Heart left ventricle (tissue), 13 donors: Measurements from ENCODE around the gene ATP9A.

Experiments
- CTCF ChIP-seq, 12 donors: fragments of 200-600 bp; sonication (generic) in 4 of 12; IDR thresholded peaks; one replicate each; pipeline versions ENCODE4 v1.5.0 to v1.8.0; 2018 to 2022; ENCODE audit warnings: antibody characterized with exemption in 12 of 12, mild to moderate bottlenecking in 5 of 12
- POLR2A ChIP-seq, 2 donors: fragments of 450-650 bp; IDR thresholded peaks; one replicate each; pipeline ENCODE4 v1.6.1; 2017; ENCODE audit warnings: antibody characterized with exemption in 2 of 2, mild to moderate bottlenecking in 2 of 2, moderate library complexity in 2 of 2
- donor health status: ischemic (EF 13 %, LVEDD 7.1; RV severe dilation, severe dysfunction).
- donor health status: DM: no; HTN: yes; CAD: no.
- donor health status: DM: no; HTN: no; CAD: no.
- donor health status: ischemic (EF 25% LVEDD 6.9; RV normal size, moderate dysfunction).
- donor health status: ischemic (EF 25% LVEDD 5.7; RV mildly dilated, moderate dysfunction).
- donor health status: ischemic (EF 35%, LVEDD 5.7; RV mildly dilated, moderate dysfunction).
- donor health status: nonischemic (EF 11% LVEDD 7.7; RV severe dilation, severe dysfunction).
- donor health status: DM: yes; HTN: yes; CAD: no.
- donor health status: PGD.
- donor health status: ischemic (EF 29% LVEDD 5.4; RV normal size, mild dysfunction).
- donor health status: nonischemic (EF 23%, LVEDD 6.1; RV moderate dilation, normal function).

- TF ChIP-seq CTCF (IDR thresholded peaks at IDR 0.05) = no peak
- TF ChIP-seq POLR2A (IDR thresholded peaks at IDR 0.05) = no peak
Observed at GRCh38 chr20:51668515-51668914, 99.7 kb downstream of the ATP9A start.
